ENCODE results near the gene TUT7. TPM values are rescaled to one million over a fixed set of nuclear protein-coding genes. Genes with fewer than 3 reads are reported as not detected.
"Not testable (repeated sequence)": the region's sequence is repeated elsewhere in the genome, so short reads cannot be mapped to it uniquely, and the experiment has no call there.

The TUT7 gene
- total RNA-seq, 1 donor from 2014 or later = 31.0 TPM

DNA sequence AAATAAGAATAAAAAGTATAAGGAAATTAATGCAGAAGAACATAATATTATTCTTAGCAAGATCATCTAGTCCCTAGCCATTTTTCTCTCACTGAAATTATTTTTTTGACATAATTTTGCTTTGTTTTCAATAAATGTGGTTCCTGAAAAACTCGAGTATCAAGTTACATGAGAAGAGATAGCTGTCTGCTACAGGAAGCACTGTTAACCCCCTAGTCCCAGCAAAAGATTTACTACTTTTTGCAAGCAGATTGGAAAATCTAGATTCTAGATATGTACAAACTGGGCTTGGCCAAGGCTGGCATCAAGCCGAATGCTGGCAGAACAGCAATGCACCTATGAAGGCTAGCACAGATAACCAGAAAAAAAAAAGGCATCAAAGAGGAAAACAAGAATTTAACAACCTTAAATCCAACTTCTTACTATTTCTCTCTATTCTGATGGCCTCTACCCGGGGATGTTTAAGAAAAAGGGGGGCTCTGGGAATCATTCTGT, 49.9 kb downstream of the TUT7 start:
- no peak for FAIRE-seq
- no peak for DNase-seq (ENCODE audit: low spot score in 2 of 2)

GRCh38 chr9:86303316-86303975, 50.8 kb downstream of the TUT7 start:
- no peak for DNase-seq (ENCODE audit: low spot score in 2 of 2)
- no peak for FAIRE-seq

DNA sequence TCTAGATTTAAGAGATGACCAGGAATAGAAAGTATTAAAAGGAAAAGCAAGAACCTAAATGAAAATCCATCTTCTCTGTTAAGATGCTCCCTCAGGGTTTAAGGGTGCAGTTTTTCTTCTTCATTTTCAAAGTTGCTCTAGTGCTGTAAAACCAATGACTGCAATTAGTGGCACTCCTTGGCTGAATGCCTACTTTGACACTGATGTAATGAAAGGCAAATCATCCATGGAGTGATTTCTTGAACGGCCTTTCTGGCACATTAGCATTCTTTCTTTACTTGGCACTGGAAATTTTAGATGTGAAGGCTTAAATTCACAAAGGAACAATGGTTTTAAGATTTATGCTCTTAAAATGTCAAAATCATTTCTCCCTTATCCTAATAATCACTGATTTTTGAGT, 52.5 kb downstream of the TUT7 start:
- DNase-seq (ENCODE audit: low spot score in 2 of 2) (no peak), FAIRE-seq (no peak)

DNA sequence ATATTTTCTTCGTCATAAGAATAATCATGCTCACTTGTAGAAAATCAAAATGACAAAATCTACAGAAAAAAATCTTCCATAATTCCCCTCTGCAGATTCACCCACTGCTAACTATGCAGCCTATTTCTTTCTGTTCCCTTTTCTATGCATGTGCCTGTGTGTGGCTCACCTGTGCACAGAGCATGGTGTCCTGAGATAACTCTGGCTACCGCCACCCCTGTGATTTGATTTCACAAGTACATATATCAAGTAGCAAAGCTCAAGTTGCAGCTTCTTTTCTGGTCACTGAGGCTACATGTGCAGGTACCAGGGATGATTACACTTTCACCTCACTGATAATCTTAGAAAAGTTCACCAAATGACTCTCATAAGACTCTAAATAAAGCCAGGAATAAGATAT, 53.5 kb downstream of the TUT7 start:
- DNase-seq (ENCODE audit: low spot score in 2 of 2) (no peak), FAIRE-seq (no peak)

- FAIRE-seq (no peak), DNase-seq (ENCODE audit: low spot score in 2 of 2) (no peak)
Observed at GRCh38 chr9:86298873-86299272, 55.3 kb downstream of the TUT7 start.

- DNase-seq (ENCODE audit: low spot score in 2 of 2); FAIRE-seq: not testable (repeated sequence)
Observed at GRCh38 chr9:86290341-86290740, 63.9 kb downstream of the TUT7 start.

DNA sequence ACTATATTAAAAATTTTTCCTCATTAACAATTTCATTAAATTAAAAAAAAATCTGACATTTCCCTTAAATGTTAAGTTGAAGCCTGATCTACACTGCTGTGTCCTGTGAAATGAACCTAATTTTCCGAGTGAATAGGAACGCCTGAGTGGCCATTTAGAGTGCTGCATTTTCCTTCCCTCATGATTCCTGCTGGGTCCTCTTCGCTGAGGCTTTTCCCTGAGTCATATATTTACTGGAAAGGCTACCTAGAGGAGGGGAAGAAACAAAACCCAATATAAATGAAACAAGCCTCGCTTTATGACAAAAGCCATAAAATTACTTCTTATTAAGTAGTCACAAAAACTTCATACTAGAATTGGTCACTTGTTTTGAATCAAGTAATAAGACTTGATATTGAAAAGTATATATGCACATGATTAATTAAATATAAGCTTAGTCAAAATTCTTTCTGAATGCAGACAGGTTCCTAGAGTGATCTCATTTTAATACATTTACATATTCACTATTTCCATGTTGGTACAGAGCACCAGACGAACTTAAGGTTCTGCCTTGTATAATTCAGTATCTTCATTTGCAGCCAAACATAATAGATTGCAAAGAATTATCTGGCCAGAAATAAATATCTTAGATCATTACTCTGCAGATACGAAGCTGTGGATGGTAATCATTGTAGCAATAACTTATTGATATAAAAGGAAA, 65.6 kb downstream of the TUT7 start:
- FAIRE-seq (no peak), DNase-seq (ENCODE audit: low spot score in 2 of 2) (no peak)

DNA sequence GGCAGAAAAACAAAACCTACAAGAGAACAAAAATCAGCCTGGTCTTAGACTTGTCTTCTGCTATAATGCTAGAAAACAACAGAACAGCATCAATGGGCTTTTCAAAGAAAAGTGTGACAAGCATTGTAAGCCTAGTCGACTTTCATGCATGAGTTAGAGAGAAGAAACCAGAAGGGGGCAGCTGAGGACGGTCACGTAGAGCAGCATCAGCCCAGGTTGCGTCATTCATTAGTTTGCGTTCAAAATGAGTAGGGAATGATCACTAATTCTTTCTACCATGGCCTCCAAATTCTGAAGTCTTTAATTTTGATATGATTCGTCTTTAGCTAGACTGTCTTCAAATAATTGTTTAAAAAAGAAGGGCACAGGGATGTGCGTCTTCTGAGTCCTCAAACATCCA, 67.2 kb downstream of the TUT7 start:
- DNase-seq (ENCODE audit: low spot score in 2 of 2) = no peak
- FAIRE-seq = no peak

DNA sequence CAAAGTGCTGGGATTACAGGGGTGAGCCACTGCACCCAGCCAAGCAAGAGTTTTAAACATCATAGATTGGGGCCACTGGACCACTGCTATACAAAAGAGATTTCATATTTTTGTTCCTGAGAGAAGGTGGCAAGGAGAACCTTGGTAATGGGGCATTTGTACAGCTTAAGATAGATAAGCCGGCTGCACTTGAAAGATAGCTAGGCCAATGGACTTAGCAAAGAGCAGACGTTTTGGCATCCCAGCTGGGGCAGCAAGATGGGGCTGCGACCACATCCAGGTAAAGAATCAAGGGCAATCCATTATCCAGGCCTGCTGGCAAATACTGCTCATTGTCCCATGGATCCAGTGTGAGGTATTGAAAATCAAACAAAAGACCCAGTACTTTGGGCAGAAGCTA, 67.9 kb downstream of the TUT7 start:
- DNase-seq (ENCODE audit: low spot score in 2 of 2) (no peak), FAIRE-seq (no peak)

- FAIRE-seq (no peak), DNase-seq (ENCODE audit: low spot score in 2 of 2) (no peak)
Observed at GRCh38 chr9:86285261-86285660, 68.9 kb downstream of the TUT7 start.

GRCh38 chr9:86282979-86283535, 71.2 kb downstream of the TUT7 start:
- no peak for FAIRE-seq

DNA sequence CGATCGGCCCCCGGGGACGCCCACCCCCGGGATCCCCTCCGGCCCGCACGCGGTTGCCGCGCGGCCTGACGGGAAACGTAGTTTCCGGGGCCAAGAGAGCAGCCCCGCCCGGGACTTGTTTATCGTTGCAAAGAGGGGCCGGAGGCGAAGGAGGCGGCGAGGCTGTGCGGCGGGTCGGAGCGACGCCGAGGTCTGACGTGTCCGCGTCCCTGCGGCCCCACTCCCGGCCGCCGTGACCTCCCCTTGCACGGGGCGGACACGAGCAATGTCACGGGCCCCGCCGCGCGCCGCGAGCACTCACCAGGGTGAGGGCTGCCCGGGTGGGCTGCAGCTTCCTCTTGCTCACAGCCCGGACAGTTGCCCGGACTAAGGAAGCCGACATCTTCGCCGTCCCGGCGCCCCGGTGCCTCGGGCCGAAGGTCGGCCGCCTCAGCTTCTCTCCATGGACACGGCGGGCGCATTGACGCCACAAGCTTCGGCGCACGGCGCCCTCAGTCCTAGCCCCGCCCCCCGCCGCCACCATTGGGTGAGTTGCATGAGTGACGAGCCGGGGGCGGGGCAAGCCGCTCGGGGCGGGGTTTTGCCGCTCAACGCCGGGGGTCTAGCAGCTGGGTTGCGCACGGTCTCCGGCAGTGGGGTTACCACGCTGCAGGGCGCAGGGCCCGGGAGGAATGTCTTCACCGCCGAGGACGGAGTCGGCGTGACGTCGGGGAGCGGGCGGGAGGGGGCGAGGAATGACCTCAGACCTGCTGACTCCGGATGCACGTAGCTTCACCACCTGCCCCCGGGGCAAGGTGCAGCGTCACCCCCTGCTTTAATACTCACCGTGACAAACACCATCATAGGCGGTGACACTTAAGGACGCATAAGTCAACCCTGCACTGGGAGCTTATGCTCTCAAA, 71.9 kb downstream of the TUT7 start, which contains the start of gene ISCA1:
TSS of gene ISCA1 (minus strand) at position 462 of the 902 bp plus-strand sequence. CDS start at position 382, 80 bp downstream.
- no peak for FAIRE-seq
- peak; percentile 90 for DNase-seq (ENCODE audit: low spot score in 2 of 2)

More at GRCh38 chr9:86282979-86283535, 71.2 kb downstream of the TUT7 start:
- peak in 1 of 2 donors; percentile 41 for DNase-seq (ENCODE audit: low spot score in 2 of 2)

GRCh38 chr9:86281593-86282076, 72.6 kb downstream of the TUT7 start:
- peak in 1 of 2 donors; percentile 21 for DNase-seq (ENCODE audit: low spot score in 2 of 2)
- FAIRE-seq = no peak

DNA sequence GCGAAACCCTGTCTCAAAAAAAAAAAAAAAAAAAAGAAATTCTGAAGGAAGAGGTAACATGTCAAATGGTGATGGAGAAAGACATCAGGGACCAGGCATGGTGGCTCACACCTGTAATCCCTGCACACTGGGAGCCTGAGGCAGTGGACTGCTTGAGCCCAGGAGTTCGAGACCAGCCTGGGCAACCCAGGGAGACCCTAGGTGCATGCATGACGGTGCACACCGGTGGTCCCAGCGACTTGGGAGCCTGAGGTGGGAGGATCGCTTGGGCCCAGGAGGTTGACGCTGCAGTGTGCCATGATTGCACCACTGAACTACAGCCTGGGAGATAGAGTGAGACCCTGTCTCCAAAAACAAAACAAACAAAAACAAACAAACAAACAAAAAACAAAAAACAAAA, 73.6 kb downstream of the TUT7 start:
- FAIRE-seq (no peak), DNase-seq (ENCODE audit: low spot score in 2 of 2) (no peak)

GRCh38 chr9:86279839-86280238, 74.4 kb downstream of the TUT7 start:
- no peak for FAIRE-seq

DNA sequence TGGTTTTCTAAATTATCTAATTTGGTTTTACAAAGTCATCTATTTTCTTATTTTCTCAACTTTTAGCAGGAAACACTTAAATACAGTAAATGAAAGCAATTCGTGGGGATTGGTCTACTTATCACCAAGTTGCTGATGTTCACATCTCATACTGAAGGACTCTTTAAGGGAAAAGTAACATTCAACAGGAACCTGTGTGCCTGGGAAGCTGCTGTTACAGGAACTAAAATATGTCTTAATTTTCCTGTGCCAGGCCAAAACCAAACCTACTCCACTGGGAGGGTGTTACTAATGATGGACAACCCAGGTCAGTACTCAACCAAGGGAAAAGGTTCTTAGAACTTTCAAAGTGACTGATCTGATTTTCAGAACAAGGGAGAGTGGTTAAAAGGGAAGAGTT, 77.1 kb downstream of the TUT7 start:
- FAIRE-seq (no peak), DNase-seq (ENCODE audit: low spot score in 2 of 2) (no peak)

More at GRCh38 chr9:86279839-86280238, 74.4 kb downstream of the TUT7 start:
- no peak for DNase-seq (ENCODE audit: low spot score in 2 of 2)

- DNase-seq (ENCODE audit: low spot score in 2 of 2) (no peak), FAIRE-seq (no peak)
Observed at GRCh38 chr9:86275962-86276361, 78.2 kb downstream of the TUT7 start.

GRCh38 chr9:86274821-86275643, 79.2 kb downstream of the TUT7 start:
- FAIRE-seq (no peak), DNase-seq (ENCODE audit: low spot score in 2 of 2) (no peak)

DNA sequence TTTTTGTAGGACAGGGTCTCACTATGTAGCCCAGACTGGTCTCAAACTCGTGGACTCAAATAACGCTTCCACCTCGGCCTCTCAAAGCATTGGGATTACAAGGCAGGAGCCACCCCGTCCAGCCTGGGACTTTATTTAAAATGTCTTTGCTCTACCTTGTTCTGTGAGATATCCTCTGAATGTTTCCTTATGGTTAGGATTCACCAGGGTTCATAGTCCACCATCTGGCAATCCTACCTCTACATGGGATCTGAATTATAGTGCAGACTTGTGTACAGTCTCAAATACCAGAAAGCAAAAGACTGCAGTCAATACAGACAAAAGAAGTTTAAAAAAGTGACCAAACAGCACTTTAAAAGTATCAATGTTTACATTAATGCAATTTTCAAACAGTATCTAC, 82.0 kb downstream of the TUT7 start:
- no peak for FAIRE-seq
- DNase-seq (ENCODE audit: low spot score in 2 of 2) = no peak

Measured in frontal cortex (tissue), 4 donors.